ENCODE results near the gene COMT. TPM values are rescaled to one million over a fixed set of nuclear protein-coding genes. Genes with fewer than 3 reads are reported as not detected.
A peak's percentile ranks its signal among the peaks of the same experiment; 100 is the strongest.

COMT gene
- total RNA-seq, 1 experiment from 2014 or later, result 109 TPM

GRCh38 chr22:20014526-20015186 lies 73.1 kb downstream of the COMT start (continued):
- TF ChIP-seq REST (IDR thresholded peaks at IDR 0.05; ENCODE audit: low read depth) (no peak), FOSL1 (IDR thresholded peaks at IDR 0.05; ENCODE audit: low read depth) (no peak), EZH2 (IDR thresholded peaks at IDR 0.05) (no peak), YY1 (IDR thresholded peaks at IDR 0.05; ENCODE audit: extremely low read depth, insufficient replicate concordance, low read depth, low read length) (no peak), CTCF (IDR thresholded peaks at IDR 0.05 in 2 of 3, conservative IDR thresholded peaks at IDR 0.05 in 1 of 3; ENCODE audit: borderline replicate concordance in 1 of 3, insufficient read depth in 1 of 3, low read depth in 2 of 3, low read length in 2 of 3) (no peak; a peak in 1 of 6 replicates)

GRCh38 chr22:20015187-20015625 lies 73.6 kb downstream of the COMT start:
- H2AFZ ChIP-seq (ENCODE audit: low read depth, low read length, poor library complexity, severe bottlenecking), result no peak overlapping the region
- intact Hi-C loops (cut with micrococcal nuclease), result no loop called here
- ChIA-PET CTCF (no interaction called here), RAD21 (ENCODE audit: low non-redundant PET in 1 of 2, low total read pairs in 2 of 2, uncharacterized antibody in 2 of 2, unreplicated experiment in 2 of 2) (no interaction called here), POLR2A (no interaction called here)
- no peaks in the 10 kb centered on the region for H3K36me3 ChIP-seq (ENCODE audit: control insufficient read depth in 1 of 2, insufficient read depth in 2 of 2, low read length in 2 of 2)
- no peaks in the 10 kb centered on the region for H3K79me2 ChIP-seq (ENCODE audit: insufficient read depth, low read length)
- peaks cover 18 to 31% of the 10 kb centered on the region in 2 experiments; a peak in 3 of 4 replicates for H3K4me1 ChIP-seq (ENCODE audit: control insufficient read depth in 1 of 2, insufficient read depth in 2 of 2, low read length in 2 of 2)
- H3K4me2 ChIP-seq (ENCODE audit: low read length), result peak overlapping the region; percentile 98
- ATAC-seq, result no peak
- BruUV-seq (replicated peaks), result TSS peak; percentile 48
- H3K27me3 ChIP-seq (ENCODE audit: insufficient read depth, low read length), result no peaks in the 10 kb centered on the region
- H3K27ac ChIP-seq (ENCODE audit: low read depth, low read length), result peak overlapping the region; percentile 9; the same call in 1 of the 2 replicates
- H3K9me2 ChIP-seq (ENCODE audit: insufficient read depth), result no peaks in the 10 kb centered on the region
- H3K9me3 ChIP-seq (ENCODE audit: control insufficient read depth in 1 of 2, insufficient read depth in 1 of 2, low read depth in 1 of 2, low read length in 2 of 2), result no peaks in the 10 kb centered on the region
- peak overlapping the region; percentile 77 for H3K9ac ChIP-seq (ENCODE audit: low read length)
- no peaks in the 10 kb centered on the region for H4K20me1 ChIP-seq (ENCODE audit: insufficient read depth)
- no peak for DNase-seq (ENCODE audit: low read depth, low spot score)
- H3K4me3 ChIP-seq (replicated peaks in 1 of 2; ENCODE audit: low read depth in 1 of 2, low read length in 2 of 2), result peak overlapping the region; percentile 66 to 81
- TF ChIP-seq SRF (IDR thresholded peaks at IDR 0.05; ENCODE audit: low read depth) (no peak), EZH2 (IDR thresholded peaks at IDR 0.05) (no peak), POLR2AphosphoS5 (IDR thresholded peaks at IDR 0.05; ENCODE audit: low read depth, low read length) (no peak), POLR2A (IDR thresholded peaks at IDR 0.05; ENCODE audit: borderline replicate concordance, extremely low read depth, insufficient read depth, insufficient read length) (no peak), CEBPB (IDR thresholded peaks at IDR 0.05; ENCODE audit: low read depth) (no peak), MAX (IDR thresholded peaks at IDR 0.05) (no peak), FOSL1 (IDR thresholded peaks at IDR 0.05; ENCODE audit: low read depth) (no peak), ELF1 (IDR thresholded peaks at IDR 0.05; ENCODE audit: borderline replicate concordance, low read depth) (no peak), YY1 (IDR thresholded peaks at IDR 0.05; ENCODE audit: extremely low read depth, insufficient replicate concordance, low read depth, low read length) (no peak), SP1 (IDR thresholded peaks at IDR 0.05; ENCODE audit: low read depth) (no peak), TCF7L2 (IDR thresholded peaks at IDR 0.05; ENCODE audit: borderline replicate concordance, extremely low read depth, insufficient read depth, insufficient read length) (no peak), ZBTB33 (IDR thresholded peaks at IDR 0.05; ENCODE audit: extremely low read depth, insufficient replicate concordance, low read length) (no peak), ATF3 (IDR thresholded peaks at IDR 0.05) (no peak)
